ENCODE data around the gene DGCR8. TPM values are rescaled to one million over a fixed set of nuclear protein-coding genes. Genes with fewer than 3 reads are reported as not detected.

The DGCR8 gene
- total RNA-seq, 1 donor from 2014 or later: 35.5 TPM

DNA sequence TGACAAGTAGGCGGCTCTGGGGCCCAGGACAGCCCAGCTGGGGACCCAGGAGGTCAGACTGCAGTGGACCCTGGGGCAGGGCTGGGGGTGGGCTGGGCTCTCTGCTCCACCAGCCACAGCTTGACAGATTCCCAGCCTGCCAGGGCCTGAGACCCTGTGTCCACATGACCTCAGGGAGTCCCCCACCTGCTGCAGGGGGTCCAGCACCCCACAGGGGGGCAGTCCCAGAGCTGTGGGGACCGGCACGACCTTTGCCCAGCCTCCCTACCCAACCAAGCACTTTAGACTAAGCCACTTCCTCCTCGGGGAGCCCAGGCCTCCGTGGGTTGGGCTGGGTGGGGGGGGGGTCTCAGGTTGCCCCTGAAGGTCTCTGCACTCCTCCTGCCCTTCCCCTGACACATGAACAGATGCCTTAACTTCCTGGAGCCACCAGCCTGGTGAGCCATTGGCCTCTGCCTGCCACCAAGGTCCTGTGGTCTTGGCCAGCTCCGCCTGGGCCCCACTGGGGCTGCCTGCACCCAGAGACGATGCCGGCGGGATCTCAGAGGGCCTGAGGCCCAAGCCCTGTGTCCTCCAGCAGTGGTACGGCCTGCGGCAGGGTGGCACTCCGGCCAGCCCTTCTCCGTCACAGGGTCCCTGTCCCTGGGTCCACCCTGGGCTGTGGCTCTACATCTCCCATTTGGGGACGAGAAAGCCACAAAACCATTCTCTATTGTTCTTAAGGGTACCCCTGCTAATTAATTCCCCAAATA lies 67.4 kb downstream of the DGCR8 start:
- Histone ChIP-seq H3K4me3 (no peak overlapping the region), H3K36me3 (no peaks in the 10 kb centered on the region), H3K9me3 (no peaks in the 10 kb centered on the region), H3K27ac (no peak overlapping the region), H3K27me3 (no peaks in the 10 kb centered on the region), H3K4me1 (no peaks in the 10 kb centered on the region)
- DNase-seq (no peak), ATAC-seq (no peak)
- TF ChIP-seq, protein P1, sequence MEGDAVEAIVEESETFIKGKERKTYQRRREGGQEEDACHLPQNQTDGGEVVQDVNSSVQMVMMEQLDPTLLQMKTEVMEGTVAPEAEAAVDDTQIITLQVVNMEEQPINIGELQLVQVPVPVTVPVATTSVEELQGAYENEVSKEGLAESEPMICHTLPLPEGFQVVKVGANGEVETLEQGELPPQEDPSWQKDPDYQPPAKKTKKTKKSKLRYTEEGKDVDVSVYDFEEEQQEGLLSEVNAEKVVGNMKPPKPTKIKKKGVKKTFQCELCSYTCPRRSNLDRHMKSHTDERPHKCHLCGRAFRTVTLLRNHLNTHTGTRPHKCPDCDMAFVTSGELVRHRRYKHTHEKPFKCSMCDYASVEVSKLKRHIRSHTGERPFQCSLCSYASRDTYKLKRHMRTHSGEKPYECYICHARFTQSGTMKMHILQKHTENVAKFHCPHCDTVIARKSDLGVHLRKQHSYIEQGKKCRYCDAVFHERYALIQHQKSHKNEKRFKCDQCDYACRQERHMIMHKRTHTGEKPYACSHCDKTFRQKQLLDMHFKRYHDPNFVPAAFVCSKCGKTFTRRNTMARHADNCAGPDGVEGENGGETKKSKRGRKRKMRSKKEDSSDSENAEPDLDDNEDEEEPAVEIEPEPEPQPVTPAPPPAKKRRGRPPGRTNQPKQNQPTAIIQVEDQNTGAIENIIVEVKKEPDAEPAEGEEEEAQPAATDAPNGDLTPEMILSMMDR (IDR thresholded peaks at IDR 0.05): no peak
- intact Hi-C loops (cut with DNase I): no loop called here

DNA sequence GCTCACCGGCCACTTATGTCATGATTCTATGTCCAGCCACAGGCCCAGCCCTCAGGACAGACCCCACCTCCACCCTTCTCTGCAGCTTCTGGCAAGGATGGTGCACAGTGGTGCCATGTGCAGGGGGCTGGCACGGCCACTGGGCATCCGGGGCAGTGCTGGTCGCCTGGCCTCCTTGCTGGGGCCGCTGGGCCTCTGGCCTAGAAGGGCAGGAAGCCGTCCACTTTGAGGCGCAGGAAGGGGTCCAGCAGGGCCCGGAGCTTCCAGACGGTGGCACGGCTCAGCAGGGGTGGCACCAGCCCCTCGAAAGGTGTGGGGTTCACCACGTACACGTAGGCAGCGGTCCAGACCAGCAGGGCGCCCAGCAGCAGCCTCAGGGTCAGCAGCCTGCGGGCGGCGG lies 68.4 kb downstream of the DGCR8 start:
- no peak overlapping the region for H3K27ac ChIP-seq
- TF ChIP-seq, protein P1 (IDR thresholded peaks at IDR 0.05): no peak
- no peak for ATAC-seq
- H3K36me3 ChIP-seq: no peaks in the 10 kb centered on the region
- H3K4me1 ChIP-seq: no peaks in the 10 kb centered on the region
- H3K9me3 ChIP-seq: no peaks in the 10 kb centered on the region
- no peaks in the 10 kb centered on the region for H3K27me3 ChIP-seq
- H3K4me3 ChIP-seq: no peak overlapping the region
- intact Hi-C loops (cut with DNase I): no loop called here
- DNase-seq: no peak

DNA sequence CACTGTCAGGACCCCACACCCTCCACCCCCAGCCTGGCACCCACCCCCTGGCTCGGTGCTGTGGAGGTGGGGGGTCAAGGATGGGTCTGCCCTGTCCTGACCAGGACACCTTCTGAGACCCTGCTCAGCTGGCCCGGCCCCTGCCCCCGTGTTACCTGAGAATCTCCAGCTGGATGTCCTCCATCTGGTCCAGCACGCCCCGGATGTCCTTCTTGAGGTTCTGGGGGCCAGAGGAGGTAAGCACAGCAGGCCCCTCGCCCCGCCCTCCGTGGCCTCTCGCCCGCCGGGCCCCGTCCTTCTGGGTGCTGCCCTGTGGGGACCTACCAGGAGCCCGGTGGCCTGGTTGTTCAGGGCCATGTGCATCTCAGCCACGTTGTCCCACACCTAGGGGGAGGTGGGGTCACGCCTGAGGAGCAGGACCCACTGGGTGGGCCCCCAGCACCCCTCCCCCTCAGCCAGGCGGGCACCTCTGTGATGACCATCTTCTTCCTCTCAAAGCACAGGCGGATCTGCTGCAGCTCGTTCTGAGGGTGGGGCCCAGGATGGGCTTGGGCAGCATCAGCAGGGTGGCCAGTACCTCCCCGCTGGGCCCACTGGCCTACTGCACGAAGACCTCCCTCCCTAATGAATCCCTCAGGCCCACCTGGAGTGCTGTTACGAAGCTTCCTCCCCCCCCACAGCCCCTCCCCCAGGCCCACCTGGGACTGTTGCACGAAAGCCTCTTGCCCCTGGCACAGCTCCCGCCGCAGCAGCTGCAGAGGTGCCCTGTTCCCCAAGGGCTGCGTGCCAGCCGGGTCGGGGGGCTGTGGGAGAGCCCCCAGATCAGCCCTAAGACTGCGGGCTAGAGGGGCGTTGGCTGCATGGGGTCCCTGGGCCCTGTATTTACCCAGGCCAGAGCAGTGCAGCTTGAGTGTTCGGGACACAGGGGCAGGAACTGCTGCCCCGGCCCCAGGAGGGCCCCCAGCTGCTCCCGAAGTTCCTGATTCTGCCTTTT lies 69.5 kb downstream of the DGCR8 start:
- ATAC-seq: no peak
- Histone ChIP-seq H3K9me3 (no peaks in the 10 kb centered on the region), H3K27ac (no peak overlapping the region), H3K36me3 (no peaks in the 10 kb centered on the region), H3K4me3 (no peak overlapping the region), H3K27me3 (no peaks in the 10 kb centered on the region), H3K4me1 (no peaks in the 10 kb centered on the region)
- DNase-seq: no peak
- intact Hi-C loops (cut with DNase I): no loop called here
- TF ChIP-seq, protein P1 (IDR thresholded peaks at IDR 0.05): no peak

DNA sequence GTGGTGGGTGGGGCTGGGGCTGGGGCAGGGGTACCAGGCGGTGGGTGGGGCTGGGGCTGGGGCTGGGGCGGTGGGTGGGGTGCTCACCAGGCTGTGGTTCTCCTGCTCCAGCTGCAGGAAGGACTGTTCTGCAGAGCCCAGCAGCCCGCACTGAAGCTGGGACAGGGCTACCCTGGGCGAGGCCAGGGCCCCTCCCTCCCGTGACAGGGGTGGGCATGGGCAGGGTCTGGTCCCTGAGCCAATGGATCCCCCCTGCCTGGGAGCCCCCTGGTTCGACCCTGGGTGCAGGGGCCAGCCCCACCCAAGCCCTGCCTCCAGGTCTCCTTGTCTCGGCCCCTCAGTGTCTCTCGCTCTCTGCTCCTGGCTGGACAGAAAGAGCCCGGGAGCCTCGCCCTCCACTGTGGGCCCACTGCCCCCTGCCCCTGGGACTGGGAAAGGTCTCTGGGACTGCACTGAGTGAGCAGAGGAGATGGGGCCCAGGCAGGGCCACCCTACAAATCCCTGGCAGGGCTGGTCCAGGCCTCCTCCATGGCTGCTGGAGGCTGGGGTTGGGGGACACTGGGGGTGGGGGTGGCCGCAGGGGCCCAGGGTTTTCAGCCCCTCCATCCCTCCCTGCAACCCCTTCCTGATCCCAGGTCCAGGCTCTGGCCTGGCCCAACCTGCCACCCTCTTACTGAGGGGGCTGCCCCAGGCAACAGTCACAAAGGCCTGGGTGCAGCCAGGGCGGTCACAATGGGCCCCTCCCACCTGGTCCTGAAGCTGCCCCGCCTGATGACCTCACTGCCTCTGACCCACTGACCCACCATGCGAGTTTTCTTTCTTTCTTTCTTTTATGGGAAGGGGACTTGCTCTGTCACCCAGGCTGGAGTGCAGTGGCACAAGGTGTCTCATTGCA lies 70.6 kb downstream of the DGCR8 start, which contains the start of gene CCDC188:
CCDC188 (minus strand) TSS at position 675 of the 895 bp plus-strand sequence; CDS start at position 606, 69 bp downstream.
- H3K4me3 ChIP-seq: no peak within 1 kb of the TSS
- no peak within 1 kb of the TSS for H3K27ac ChIP-seq
- DNase-seq: no peak
- H3K9me3 ChIP-seq: no peaks in the 10 kb centered on the region
- intact Hi-C loops (cut with DNase I): no loop called here
- H3K36me3 ChIP-seq: no peaks in the 10 kb centered on the region
- no peaks in the 10 kb centered on the region for H3K27me3 ChIP-seq
- no peak for ATAC-seq
- no peaks in the 10 kb centered on the region for H3K4me1 ChIP-seq
- TF ChIP-seq, protein P1 (IDR thresholded peaks at IDR 0.05): no peak

DNA sequence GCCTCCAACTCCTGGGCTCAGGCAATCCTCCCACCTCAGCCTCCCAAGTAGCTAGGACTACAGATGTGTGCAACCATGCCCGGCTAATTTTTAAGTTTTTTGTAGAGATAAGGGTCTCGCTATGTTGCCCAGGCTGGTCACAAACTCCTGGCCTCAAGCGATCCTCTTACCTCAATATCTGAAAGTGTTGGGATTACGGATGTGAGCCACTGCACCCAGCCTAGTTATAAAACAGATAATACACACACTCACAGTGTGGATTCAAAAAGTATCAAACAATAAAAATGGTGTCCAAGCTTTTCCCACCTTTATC lies 71.2 kb downstream of the DGCR8 start:
- H3K4me3 ChIP-seq: no peak overlapping the region
- TF ChIP-seq, protein P1 (IDR thresholded peaks at IDR 0.05): no peak
- no peaks in the 10 kb centered on the region for H3K4me1 ChIP-seq
- H3K27me3 ChIP-seq: no peaks in the 10 kb centered on the region
- H3K27ac ChIP-seq: no peak overlapping the region
- no peaks in the 10 kb centered on the region for H3K36me3 ChIP-seq
- no peak for DNase-seq
- ATAC-seq: no peak
- intact Hi-C loops (cut with DNase I): no loop called here
- H3K9me3 ChIP-seq: no peaks in the 10 kb centered on the region
